ENCODE results near the gene EML4.

Gene EML4

DNA sequence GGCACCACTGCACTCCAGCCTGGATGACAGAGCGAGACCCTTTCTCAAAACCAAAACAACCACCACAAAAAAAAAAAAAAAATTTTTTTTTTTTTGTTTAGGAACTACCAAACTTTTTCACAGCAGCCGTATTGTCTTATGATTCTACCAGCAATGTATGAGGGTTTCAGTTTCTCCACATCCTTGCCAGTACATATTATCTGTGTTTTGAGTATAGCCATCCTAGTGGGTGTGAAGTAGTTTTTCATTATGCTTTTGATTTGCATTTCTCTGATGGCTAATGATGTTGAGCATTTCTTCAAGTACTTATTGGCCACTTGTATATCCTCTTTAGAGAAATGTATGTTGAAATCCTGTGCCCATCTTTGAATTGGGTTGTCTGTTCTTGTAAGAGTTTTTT is 140.2 kb downstream of the EML4 start:
- H3K4me3 ChIP-seq (ENCODE audit: low read depth, low read length), result no peak overlapping the region
- TF ChIP-seq, protein P1, sequence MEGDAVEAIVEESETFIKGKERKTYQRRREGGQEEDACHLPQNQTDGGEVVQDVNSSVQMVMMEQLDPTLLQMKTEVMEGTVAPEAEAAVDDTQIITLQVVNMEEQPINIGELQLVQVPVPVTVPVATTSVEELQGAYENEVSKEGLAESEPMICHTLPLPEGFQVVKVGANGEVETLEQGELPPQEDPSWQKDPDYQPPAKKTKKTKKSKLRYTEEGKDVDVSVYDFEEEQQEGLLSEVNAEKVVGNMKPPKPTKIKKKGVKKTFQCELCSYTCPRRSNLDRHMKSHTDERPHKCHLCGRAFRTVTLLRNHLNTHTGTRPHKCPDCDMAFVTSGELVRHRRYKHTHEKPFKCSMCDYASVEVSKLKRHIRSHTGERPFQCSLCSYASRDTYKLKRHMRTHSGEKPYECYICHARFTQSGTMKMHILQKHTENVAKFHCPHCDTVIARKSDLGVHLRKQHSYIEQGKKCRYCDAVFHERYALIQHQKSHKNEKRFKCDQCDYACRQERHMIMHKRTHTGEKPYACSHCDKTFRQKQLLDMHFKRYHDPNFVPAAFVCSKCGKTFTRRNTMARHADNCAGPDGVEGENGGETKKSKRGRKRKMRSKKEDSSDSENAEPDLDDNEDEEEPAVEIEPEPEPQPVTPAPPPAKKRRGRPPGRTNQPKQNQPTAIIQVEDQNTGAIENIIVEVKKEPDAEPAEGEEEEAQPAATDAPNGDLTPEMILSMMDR (IDR thresholded peaks at IDR 0.05; ENCODE audit: low read depth, low read length), result no peak

DNA sequence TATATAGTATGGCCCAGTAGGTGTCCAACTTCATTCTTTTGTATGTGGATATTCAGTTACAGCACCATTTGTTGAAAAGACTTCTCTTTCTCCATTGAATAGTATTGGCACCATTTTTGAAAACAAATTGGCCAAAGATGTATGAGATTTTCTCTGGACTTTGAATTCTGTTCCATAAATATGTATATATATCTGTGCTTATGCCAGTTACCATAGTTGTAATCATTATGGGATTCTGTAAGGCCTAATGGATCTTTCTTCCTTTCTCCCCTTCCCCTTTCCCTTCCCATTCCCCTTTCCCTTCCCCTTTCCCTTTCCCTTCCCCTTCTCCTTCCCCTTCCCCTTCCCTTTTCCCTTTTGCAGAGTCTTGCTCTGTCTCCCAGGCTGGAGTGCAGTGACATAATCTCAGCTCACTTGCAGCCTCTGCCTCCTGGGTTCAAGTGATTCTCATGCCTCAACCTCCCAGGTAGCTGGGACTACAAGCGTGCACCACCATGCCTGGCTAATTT is 140.9 kb downstream of the EML4 start:
- no peak overlapping the region for H3K4me3 ChIP-seq (ENCODE audit: low read depth, low read length)
- TF ChIP-seq, protein P1 (IDR thresholded peaks at IDR 0.05; ENCODE audit: low read depth, low read length), result no peak

DNA sequence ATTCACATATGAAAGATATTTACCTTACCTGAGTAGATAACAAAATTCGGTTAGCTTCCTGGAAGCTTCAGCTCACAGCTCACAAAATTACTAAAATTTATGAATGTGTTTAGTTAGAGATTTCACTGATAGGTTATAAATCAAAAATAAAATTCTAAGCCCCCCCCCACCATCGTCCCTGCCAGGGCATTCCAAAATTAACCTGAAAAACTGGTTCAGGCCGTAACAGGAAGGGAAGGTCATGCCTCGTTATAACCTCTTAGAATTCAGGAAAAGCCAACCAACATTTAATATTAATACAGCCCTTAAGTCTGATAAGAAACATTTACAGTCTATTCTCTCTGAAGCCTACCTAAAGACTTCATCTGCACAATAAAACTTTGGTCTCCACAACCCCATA is 143.0 kb downstream of the EML4 start:
- TF ChIP-seq, protein P1 (IDR thresholded peaks at IDR 0.05; ENCODE audit: low read depth, low read length), result no peak
- no peak overlapping the region for H3K4me3 ChIP-seq (ENCODE audit: low read depth, low read length)

DNA sequence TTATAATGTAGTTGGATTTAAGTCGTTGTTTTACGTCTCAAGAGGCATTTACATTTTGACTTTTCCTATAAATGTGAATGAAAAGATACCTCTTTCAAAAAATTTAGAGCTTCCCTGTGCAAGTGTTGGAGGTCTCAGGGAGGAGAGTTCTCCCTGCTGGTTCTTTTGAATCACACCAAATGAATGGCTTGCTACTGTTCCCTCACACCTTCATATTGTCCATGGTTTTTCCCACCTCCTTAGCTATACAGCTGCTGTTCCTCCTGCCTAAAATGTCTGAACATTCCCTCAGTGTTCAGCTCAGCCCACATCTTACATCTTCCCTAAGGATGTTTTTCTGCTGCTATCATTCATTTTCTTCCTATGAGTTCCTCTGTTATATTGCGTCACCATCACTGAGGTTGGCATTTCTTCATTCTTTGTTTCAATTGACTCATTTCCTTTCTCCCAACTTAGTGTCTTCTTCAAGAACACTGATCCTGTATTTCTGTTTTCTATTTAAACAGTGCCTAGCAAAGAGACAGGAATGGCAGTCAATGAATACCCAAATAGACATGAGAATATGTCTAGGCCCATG is 145.8 kb downstream of the EML4 start:
- no peak overlapping the region for H3K4me3 ChIP-seq (ENCODE audit: low read depth, low read length)
- TF ChIP-seq, protein P1 (IDR thresholded peaks at IDR 0.05; ENCODE audit: low read depth, low read length), result no peak

DNA sequence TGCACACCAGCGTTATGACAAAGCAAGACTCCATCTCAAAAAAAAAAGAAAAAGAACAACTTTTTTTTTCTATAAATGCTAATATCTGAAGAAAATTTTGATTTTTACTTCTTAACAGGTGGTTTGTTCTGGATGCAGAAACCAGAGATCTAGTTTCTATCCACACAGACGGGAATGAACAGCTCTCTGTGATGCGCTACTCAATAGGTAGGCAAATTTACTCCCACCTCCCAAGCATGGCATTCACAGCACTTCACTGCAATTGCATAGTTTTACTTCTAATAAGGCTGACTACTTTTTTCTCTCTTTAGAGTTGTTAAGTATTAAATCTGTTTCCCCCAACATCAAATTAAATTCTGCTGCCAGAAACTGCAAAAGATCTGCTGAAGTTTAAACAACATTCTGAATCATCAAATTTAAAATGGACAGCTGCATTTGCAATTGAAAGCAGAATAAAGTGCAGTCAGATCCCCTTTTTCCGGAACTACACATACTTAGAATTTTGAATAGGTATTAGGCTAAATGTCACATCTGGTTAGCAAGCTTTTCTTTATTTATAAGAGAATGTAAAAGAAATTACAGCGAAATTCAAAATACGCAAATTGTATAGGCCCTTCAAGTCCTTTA is 146.8 kb downstream of the EML4 start:
- H3K4me3 ChIP-seq (ENCODE audit: low read depth, low read length), result no peak overlapping the region
- TF ChIP-seq, protein P1 (IDR thresholded peaks at IDR 0.05; ENCODE audit: low read depth, low read length), result no peak

DNA sequence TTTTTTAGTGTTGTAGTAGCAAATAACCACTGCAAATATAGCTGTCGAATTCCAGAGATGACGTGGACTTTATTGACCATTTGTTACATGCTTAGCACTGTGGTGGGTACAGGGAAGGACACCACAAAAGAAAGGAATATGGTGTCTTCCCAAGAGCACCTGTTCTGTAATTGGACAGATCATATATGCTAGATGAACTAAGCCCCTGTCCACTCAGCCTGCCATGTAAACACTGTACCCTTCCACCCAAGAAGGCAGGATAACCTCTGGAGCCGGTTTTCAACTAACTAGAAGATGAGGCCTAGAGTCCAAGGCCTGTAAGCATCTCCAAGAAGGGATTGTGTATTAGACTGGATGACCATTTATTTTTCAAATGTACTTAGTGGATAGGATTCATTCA is 147.8 kb downstream of the EML4 start:
- TF ChIP-seq, protein P1 (IDR thresholded peaks at IDR 0.05; ENCODE audit: low read depth, low read length), result no peak
- H3K4me3 ChIP-seq (ENCODE audit: low read depth, low read length), result no peak overlapping the region

DNA sequence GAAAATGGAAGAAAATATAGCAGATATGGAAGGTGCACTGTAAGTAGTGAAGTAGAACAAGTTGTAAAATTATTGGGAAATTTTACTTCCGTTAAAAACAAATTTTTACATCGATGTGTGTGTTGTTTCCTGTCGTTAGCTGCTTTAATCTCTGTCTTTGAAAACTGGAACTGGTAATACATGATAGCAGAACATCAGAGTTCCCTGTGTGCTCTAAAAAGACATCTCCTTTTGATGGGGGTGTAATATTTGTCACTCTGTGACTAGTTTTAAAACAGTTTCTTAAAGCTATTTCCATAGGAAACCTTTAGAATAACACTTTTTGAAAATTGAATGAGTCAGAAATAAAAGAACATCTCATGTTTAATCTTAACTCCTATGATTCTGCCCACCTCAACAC is 148.3 kb downstream of the EML4 start:
- TF ChIP-seq, protein P1 (IDR thresholded peaks at IDR 0.05; ENCODE audit: low read depth, low read length), result no peak
- H3K4me3 ChIP-seq (ENCODE audit: low read depth, low read length), result no peak overlapping the region
